ENCODE results near the gene CIAO2A. TPM values are rescaled to one million over a fixed set of nuclear protein-coding genes. Genes with fewer than 3 reads are reported as not detected.

Gene CIAO2A, protein sequence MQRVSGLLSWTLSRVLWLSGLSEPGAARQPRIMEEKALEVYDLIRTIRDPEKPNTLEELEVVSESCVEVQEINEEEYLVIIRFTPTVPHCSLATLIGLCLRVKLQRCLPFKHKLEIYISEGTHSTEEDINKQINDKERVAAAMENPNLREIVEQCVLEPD
- 42.2 TPM for total RNA-seq

DNA sequence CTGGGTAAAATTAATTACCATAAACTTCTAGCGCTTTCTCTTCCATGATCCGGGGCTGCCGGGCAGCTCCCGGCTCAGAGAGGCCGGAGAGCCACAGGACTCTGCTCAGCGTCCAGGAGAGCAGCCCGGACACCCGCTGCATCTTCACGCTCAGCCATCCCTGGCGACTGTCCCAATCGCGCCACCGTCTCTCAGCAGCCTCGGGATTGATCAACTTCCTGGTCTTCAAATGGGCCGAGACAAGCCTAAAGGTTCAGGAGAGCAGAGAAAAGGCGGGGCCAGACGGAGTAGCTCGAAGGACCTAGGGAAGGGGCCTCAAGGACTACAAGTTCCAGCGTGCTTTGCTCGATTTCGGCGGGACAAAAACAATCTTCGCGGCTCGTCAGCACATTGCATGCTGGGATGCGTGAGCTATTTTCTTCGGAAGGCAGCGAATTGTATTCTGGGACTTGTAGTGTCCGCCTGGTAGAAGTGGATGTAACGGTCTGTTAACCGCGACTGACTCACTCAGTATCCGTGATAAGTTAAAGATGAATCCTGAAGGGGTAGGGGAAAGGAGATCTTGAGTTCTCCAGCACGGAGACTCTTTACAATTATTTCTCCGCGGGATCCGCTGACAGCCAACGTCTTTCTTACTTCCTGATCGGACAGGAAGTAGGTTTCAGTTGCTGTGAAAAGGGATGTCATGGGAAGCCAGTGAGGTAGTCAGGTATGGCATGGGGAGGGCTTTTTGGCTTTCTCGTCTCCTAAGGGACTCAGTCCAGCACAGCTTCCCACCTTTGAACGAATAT is at the start of gene CIAO2A:
Gene CIAO2A, minus strand, starts transcription at position 212 of the 791 bp plus-strand sequence. Its CDS starts 70 bp downstream, at position 142.

DNA sequence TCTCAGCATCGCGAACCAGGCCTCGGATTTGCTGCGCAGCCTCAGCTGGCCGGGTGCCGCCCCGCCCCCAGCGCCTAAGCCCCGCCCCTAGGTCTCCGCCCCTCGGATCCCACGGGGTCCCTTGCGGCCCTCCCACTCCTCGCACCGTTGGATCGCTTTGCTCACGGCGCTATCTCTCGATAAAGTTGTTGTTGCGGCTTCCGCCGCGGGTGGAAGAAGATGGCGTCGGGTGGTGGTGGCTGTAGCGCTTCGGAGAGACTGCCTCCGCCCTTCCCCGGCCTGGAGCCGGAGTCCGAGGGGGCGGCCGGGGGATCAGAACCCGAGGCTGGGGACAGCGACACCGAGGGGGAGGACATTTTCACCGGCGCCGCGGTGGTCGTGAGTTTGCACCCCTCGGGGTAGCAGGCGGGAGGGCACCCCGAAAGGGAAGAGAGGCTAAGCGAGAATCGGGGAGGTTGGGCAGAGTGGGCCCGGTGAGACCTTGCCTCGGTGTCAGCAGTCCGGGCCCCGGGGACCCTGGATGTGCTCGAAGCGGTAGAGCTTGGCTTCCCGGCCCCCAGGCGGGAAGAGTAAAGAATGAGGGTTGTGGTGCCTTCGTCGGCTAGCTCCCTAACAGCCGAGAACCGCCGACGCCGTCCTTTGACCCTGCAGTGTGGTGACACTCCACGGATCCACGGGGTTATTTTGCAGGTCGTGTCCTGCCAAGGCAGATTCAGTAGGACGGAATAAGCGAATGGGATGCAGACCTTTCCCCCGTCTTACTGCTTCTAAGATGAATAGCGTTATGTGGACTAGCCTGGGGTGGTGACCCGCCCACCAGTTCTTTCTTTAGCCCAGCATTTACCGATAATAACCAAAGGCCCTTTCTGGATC is 2.4 kb upstream of the CIAO2A start, which contains the start of gene SNX1:
Gene SNX1, plus strand, starts transcription at position 188 of the 873 bp plus-strand sequence. Its CDS starts 32 bp downstream, at position 220.

DNA sequence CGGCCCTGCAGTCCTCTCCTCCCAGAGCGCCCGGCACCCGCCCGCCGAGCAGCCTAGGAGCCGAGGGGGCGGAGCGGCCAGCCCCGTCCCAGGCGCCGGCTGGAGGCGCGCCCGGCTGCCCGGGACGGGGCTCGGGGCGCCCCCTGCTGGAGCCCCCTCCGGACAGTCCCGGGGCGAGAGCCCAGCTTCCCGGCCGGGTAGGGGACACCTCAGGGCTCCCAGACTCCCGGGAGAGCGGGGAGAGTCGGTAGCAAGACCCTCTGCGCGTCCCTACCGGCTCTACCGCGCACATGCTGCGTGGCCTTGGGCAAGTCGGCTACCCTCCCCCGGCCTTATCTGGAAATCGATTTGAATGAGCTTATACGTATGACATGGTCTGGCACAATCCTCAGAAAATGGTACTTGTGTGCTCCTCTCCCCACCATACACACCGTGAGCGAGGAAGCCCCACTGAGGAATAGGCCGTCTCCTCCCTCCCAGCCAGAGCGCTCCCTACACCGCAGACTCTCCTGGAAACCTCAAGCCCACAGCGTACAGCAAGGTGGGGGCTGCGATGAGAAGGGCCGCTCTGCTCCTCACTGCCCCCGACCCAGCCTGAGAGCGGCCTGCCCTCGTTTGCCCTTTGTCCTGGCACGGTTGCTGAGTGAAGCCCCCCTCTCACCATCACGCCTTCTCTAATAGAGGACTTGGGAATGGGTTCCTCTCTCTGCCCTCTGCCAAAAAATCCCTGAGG is 47.1 kb downstream of the CIAO2A start, which contains the start of gene DAPK2:
Gene DAPK2, minus strand, starts transcription at position 65 of the 733 bp plus-strand sequence. CDS start 6,224 bp downstream, outside the sequence.

Other genes with a start within 250 kb of the CIAO2A start
- gene DAPK2, start 47.4 kb downstream of the CIAO2A start, total RNA-seq, result 6.5 TPM
- gene SNX1, start 2.1 kb upstream of the CIAO2A start, total RNA-seq, result 89.3 TPM
- 1.1 TPM for gene SNX22, start 57.9 kb upstream of the CIAO2A start, total RNA-seq
- 195 TPM for gene PPIB, start 69.2 kb upstream of the CIAO2A start, total RNA-seq